Dermis blood vessel endothelial cell (primary cell): ENCODE measurements around the gene UBL3. TPM values are rescaled to one million over a fixed set of nuclear protein-coding genes. Genes with fewer than 3 reads are reported as not detected.

Source experiments
- DNase-seq: peaks from one replicate; pipeline ENCODE4 v3.0.0; 2010
- total RNA-seq: library from RNA; depleted of rRNA; stranded (reverse); fragments of >200 nt; gene quantifications from 2 replicates; pipeline ENCODE4 v1.2.3, GENCODE V29; 2014

UBL3 gene
- total RNA-seq, 1 donor from 2014 or later, result 12.8 TPM

DNA sequence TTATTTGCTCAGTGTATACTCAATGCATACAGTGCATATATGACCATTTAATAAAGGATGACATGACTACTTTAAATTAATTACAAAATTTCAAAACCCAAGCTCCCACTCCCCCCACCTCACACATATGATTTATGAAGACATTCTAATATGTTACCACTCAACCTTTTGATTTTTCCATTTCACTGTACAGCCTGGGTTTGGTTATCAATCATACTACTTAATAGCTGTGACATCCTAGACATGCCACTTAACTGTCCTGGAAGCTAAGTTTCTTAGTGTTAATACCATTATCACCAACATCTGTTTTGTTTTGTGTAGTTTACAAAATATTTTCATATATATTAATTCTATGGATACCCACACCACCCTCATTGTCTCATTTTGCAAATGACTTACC, 42.2 kb downstream of the UBL3 start:
- DNase-seq, result no peak

DNA sequence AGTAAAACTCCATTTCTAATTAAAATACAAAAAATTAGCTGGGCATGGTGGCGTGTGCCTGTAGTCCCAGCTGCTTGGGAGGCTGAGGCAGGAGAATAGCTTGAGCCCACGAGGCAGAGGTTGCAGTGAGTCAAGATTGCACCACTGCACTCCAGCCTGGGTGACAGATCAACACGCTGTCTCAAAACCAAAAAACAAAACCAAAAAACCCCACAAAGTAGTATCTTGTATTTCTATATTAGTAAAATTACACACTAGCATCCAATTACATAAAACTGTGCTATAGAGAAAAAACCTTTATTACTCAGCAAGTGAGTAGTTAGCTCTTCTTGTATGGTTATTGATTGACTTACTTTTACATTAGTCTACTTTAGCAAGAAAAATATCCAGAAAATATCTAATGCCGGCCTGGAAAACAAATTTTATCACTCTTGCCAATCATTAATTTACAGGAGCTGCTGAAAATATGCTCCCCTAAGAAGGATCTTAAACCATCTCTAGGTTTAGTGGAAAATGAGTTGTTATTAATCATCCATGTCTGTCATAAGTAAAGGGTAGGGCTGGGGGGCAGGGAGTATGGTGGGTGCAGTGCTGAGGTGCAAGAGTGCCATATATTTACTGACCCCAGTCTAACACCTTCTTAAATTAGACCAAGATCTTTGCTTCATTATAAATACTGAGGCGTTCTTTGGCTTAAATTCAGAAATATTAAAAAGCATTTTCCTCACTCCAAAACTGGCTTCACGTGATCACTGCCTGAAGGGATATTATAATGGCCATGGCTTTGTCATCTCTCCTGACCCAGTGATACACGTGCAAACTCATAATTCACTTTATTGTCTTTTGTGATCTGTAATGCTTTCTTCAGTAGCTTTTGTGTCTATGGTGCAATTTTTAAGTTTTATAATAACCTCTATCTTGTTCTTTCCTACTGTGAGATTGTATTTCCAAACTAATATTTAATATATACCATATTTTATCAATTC, 44.1 kb downstream of the UBL3 start:
- DNase-seq, result no peak

DNA sequence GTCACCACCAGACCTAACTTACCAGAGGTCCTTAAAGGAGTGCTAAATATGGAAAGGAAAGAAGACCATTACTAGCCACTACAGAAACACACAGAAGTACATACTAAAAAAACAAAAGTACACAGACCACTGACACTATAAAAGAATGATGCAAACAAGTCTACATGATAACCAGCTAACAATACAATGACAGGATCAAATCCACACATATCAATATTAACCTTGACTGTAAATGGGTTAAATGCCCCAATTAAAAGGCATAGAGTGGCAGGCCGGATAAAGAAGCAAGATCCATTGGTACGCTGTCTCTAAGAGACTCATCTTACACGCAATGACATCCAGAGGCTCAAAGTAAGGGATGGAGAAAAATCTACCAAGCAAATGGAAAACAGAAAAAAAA, 47.2 kb downstream of the UBL3 start:
- DNase-seq, result no peak

DNA sequence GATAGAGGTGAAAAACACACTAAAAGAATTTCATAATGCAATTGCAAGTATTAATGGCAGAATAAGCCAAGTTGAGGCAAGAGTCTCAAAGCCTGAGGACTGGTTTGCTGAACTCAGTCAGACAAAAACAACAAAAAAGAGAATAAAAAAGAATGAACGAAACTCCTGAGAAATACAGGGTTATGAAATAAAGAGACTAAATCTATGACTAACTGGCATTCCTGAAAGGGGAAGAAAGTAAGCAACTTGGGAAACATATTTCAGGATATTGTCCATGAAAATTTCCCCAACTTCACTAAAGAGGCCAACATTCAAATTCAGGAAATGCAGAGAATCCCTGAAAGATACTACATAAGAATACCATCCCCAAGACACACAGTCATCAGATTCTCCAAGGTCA, 47.8 kb downstream of the UBL3 start:
- no peak for DNase-seq

DNA sequence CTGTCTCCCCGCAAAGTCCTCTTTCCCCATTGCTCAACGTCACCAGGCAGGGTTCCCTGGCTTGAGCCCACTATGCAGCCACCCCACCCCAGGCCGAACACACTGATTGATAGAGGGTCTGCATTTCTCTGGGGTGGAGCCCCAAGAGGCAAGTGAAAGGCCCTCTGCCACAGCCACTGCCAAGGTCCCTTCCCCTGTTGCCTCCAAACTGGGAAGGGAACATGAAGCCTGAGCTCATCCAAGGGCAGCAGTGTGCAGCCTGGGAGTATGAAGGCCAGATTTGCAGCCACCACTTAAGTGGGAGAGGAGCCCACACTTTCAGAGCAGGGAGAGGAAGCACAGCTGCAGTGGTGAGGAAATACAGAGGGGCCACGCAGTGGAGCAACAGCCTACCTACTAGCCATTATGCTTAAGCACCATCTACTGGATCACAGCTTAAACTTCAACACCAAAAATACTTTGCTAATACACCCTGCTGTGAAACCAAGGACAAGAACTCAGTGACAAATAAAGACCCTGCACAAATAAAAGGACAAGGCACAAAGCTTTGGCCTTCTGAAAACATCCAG, 48.6 kb downstream of the UBL3 start:
- no peak for DNase-seq

DNA sequence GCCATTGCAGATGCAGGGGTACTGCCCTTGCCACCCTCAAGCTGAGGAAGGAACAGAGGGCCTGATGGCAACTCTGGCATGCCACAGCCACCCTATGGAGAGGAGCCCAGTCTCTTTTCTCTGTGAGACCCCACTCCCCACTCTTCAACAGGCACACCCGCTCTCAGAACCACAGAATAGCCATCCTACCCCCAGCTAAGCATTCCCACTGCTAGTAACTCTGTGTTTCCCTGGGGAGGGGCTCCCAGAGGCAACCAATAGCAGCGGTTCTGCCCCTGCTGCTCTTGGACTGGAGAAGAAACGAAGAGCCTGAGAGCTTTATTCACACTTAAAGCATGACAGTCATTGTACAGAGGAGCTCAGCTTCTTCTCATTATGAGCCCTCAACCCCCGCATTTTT, 49.3 kb downstream of the UBL3 start:
- DNase-seq, result no peak

DNA sequence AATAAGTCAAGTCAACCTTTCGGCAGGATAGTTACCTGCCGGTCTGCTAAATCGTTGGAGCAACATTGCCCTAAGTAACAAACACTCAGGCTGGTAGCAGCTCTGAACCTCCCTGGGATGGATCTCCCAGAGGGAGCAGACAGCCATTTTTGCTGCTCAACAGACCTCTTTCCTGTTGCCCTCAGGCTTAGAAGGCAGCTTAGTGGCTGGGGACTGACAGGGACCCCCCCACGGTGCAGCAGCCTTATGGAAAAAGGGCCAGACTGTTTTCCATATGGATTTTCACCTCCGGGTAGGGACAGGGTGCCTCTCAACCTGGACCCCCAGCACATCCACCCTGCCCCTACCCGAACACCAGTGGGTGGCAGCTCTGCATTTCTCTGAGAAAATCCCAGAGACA, 49.7 kb downstream of the UBL3 start:
- no peak for DNase-seq

DNA sequence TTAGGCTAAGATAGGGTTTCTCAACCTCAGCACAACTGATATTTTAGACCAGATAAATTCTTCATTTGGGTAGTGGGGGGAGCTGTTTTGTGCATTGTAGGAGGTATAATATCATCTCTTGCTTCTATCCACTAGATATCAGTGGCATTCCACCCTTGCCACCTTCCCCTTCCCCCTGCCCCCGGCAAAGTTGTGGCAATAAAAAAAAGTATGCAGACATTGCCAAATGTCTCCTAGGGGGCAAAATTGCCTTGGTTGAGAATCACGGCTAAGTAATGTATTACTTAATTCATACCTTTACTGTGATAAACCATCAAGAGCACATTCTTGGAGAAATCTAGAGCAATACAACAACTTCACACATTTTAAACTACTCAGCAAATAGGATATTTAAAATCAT, 51.4 kb downstream of the UBL3 start:
- no peak for DNase-seq

DNA sequence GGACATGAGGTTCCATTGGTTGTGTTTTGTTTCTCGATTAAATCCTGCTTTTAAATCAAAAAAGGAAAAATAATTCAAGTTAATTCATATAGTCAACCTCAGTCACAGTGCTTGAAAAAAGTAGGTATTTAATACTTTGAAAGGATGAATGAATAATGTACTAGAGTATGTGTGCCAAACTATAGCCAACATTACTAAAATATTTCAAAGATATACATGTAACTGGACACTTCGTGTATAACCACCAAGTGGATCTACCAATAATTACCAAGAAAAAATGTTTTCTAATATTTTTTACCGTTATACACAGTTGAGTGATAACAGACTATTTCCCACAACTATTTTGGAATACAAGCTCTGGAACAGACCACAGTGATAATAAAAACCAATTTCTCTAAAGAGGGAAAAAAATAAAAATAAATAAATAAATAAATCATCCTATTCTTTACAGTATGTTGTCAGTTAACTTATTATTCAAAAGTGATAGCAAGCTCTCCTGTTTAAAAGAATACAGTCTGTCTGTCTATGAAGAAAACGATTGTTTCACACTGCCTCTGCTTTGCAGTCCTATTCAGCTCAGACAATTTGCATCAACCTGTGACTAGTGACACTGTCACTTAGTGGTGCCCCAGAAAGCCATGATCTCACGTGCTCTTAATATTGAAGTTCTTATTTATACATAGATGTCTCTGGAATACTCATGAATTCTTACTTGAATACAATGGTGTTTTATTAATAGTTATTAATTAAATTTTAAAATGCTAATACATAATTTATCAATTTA, 58.2 kb downstream of the UBL3 start:
- DNase-seq, result no peak

DNA sequence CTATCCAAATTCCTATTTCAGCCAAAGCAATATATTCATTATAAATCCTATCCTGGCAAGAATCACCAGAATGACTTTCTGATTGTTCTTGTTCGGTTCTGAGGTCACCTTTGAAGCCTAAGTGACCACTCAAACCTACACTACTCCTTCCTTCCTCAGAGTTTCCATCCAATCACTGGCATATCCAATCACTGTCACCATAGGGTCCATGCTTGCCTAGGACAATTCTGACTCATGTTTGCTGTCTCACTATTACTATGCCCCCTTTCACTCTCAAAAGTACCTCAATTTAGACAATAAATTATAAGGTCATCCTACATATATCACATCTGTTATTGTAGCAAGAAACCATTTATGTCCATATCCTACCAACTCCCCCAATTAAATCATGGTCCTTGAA, 58.9 kb downstream of the UBL3 start:
- DNase-seq, result no peak

DNA sequence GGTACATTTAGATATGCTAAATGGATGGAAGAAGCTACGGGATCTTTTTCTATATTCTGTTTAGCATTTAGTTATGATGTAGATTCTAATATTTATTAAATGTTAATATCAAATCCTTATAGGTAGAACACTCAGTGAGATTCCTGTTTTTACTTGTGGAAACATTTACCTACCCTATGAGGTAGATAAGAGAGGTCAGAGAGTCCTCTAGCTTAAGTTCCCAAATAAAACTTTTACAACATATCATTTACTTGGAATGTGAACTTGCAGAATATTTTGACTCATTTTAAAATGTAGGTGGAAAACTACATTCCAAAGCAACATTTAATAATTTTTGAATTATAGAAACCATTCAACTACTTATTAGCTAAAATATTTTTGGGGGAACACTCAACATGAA, 63.7 kb downstream of the UBL3 start:
- DNase-seq, result no peak

DNA sequence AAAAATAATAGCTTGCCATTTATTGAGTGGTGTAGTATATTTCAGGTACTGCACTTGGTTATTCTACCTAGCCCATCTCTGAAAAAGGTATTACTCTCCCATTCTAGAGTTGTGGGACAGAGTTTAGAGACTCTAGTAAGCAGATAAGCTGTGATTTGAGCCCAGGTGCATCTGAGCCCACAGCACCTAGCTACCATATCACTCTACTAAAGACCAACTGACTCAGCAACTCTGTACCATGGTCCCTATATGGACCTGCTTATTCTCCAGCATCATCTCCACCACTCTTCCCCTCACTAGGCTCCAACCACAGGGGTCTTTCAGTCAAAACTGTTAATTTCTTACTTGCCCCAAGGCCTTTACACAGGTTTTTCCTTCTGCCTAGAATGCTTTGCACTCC, 64.4 kb downstream of the UBL3 start:
- DNase-seq, result no peak

DNA sequence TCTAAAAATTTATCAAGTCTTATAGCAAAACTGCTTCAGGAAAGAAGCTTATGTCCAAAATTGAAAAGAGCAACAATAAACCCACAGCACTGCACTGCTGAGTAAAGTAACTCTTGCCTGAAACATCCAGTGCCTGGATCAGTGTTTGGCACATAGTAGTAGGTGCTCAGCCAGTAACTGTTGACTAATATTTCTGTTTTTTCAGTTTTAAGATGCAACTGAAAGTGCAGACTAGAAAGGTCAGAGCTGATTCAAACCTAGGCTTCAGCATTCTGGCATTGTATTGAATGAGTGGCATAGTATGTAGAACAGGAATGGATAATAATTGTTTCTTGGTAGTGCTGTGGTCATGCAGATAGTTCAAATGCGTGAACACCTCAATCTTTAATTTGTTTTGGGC, 67.6 kb downstream of the UBL3 start:
- DNase-seq, result no peak

DNA sequence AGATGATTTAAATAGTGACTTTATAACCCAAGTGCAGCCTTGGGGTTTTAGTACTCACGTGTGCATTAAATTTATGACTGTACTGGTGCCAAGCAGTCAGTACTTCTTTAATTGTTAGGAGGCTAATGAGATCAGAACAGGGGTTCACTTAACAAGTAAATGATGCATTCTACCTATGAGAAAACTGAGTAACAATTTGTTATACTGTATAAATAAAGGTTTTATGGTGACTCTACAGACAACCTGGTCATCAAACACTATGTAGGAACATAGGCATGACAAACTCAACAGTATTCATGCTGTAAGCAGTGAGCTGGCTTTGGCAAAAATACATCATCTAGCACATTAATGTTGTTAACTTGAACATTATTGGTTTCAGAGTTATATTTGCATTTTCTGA, 75.6 kb downstream of the UBL3 start:
- no peak for DNase-seq

DNA sequence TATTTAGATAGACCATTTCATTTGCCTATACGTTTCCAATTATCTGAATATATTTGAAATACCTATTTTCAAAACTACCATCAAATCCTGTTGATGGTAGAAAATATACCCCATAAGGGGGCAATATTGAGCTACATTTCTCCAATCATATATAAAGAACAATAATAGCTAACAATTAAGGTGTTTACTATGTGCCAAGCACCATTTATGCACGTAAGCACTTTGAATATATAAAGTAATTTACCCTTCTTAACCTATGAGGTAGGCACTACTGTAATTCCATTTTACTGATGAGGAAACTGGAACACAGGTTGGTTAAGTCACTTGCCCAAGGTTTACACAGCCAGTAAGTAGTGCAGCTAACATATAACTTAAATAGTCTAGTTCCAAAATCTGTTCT, 79.2 kb downstream of the UBL3 start:
- peak; percentile 67 for DNase-seq

DNA sequence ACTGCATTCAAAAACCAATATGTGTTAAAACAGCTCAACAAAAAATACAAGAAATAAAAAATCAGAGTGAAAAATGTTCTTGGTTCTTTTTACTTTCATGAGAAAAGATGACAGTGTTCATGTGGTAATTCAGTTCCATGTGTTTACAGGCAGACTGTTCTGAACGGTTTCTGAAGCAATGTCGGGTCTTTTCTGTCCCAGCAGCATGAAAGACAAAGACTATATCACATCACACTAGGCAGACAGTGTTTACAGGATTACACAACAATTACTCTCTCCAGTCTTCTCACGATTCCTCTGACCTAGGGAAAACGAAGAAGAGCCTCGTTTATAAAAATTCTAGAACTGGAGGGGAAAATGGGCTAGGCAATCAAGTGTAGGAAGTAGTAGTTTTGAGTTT, 83.4 kb downstream of the UBL3 start:
- DNase-seq, result no peak

DNA sequence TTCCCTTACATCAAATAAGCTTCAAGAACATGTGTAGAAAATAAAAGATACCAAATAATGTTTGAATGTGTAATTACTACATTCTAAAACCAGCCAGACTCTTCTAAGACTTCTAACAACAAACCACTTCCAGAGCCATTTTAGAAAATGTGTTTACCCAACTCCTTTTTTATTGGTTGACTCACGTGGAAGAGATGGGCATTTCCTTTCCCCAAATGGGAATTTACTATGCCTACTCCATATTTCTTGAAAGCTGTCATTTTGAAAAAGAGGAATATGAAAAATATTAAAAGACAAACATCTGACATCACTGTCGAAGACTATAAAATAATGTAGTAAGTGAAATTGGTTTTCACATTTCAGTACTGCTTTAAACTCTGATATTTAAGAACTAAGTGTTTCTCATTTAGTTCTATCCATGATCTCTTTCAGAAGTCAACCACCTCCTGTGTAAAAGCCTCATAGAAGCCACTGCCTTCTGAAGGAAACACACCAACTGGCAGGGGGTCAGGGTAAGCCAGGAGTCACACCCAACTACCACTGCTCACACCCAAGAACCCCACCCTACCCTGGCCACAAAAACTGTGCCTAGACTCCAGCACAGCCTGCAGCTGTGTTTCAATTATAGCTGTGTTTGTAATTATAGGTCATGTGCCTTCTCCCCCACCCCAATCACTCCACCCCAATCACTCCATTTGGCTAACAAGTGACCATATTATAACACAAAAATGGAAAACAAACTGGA, 86.8 kb downstream of the UBL3 start:
- no peak for DNase-seq

DNA sequence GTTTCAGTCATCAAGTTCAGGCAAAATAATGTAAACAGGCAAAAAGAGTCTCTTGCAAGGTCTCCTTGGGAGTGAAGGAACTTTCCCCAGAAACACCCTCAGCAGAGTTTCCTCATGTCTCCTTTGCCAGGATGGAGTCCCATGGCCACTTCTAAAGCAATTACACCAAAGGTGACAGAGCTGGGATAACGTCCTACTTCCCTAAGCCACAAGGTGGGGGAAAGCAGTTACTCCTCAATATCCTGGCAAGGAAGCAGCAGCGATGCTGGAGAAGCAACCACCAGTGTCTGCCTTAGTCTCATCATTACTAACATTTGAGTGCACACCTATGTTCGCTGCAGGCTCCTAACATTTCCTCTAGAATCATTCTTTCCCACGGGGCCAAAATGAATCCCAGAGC, 88.6 kb downstream of the UBL3 start:
- DNase-seq, result no peak

DNA sequence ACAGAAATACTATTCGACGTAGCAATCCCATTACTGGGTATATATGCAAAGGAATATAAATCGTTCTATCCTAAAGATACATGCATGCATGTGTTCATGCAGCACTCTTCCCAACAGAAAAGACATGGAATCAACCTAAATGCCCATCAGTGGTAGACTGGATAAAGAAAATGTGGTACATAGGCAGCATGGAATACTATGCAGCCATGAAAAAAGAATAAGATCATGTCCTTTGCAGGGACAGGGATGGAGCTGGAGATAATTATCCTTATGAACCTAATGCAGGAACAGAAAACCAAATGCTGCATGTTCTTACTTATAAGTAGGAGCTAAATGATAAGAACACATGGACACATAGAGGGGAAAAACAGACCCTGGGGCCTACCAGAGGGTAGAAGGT, 89.3 kb downstream of the UBL3 start:
- no peak for DNase-seq

DNA sequence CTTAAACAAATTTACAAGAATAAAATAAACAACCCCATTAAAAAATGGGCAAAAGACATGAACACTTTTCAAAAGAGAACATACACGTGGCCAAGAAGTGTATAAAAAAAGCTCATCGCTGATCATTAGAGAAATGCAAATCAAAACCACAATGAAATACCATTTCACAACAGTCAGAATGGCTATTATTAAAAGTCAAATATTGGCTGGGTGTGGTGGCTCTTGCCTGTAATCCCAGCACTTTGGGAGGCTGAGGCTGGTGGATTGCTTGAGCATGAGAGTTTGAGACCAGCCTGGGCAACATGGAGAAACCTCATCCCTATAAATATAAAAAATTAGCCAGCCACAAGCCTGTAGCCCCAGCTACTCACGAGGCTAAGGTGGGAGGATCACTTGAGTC, 89.9 kb downstream of the UBL3 start:
- no peak for DNase-seq

DNA sequence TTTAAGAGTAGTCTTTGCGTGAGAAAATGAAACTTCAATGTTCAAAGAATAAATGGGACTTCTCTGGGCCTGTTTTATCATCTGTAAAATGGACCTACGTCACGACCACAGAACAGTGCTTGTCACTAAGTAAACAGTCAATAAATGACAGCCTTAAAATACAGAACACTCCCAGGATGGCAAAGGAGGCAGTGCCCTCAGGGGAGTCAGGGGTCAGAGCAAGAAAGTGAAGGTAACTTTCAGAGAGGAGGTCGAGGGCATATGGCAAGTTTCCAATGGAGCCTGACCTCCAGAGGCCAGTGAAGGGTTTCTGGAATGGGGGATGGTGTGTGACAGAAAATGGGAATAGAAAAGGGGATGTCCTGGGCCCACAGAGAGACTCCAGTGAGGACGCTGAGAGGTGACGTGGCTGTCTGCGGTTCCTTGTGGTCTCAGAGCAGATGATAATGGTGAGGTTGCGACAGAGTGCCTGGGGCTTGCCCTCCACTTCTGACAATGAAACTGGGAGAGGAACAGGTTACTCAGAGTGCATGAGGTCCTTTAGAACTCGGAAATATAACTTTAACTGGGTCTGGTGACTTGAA, 91.8 kb downstream of the UBL3 start:
- DNase-seq, result no peak

DNA sequence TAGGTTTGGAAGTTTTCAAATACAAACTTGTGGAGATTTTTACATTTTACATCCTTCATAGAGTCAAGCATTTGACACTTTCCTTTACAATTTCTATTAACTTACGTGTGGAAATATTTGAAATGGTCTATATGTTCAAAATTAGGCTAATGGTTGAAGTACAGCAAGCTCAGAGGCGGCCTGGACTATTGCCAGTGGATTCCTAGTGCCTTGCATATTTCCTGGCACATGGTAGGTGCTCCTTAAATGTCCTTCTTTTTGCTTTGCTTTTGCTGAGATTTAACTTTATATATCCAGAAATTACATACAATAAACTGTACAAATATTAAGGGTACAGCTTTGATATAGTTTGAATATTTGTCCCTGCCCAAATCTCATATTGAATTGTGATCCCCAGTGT, 93.9 kb downstream of the UBL3 start:
- DNase-seq, result peak; percentile 12

DNA sequence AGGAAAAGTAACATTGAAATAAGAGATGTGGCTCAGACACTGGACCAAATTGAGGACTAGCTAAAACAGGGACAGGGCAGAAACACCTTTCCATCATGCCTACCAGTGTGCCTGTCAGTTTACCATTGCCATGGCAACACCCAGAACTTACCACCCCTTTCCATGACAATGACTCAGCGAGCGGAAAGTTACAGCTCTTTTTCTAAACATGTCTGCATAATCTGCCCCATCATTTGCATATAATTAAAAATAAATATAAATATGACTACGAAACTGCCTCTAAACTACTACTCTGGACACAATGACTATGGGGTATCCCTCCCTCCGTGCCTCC, 96.0 kb downstream of the UBL3 start:
- peak; percentile 45 for DNase-seq
